GM10266 (cell line): Measurements from ENCODE around the gene ACVRL1.

Experiments used
- DNase-seq: peaks from one replicate; pipeline ENCODE4 v3.0.0; 2012; ENCODE audit errors: extremely low spot score
- TF ChIP-seq, protein P1 (sequence below): IDR thresholded peaks from 2 replicates; pipeline ENCODE4 v1.5.1; 2012; ENCODE audit warnings: mild to moderate bottlenecking, low read depth; ENCODE audit not compliant: control insufficient read depth, insufficient read depth; ENCODE audit errors: missing control alignments

The ACVRL1 gene

DNA sequence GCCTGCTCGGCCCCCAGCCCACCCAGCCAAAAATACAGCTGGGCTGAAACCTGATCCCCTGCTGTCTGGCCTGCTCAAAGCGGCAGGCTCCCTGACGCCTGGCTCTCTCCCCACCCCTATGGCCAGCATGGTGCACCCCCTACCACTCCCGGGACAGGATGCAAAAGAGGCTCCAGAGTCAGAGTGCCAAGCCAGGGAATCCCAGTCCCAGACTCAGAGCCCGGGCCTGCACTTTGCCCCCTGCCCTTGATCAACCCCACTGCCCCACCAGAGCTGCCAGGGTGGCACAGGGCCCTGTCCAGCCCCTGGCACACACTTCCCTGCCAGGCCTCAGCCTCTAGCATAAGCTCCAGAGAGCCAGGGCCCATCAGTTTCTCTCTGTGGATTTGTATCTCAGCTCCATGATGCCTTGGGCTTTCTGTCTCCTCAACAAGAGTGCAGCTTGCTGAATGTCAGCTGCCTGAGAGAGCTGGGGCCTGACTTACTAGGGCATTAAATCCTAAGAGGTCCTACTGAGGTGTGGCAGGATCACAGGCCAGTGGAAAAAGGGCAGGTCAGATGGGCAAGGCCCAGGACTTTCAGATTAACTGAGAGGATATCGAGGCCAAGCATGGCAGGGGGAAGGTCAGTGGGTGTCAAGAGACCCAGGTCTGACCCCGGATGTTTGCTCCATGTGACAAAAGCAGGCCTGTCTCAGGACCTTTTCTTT, 13.9 kb downstream of the ACVRL1 start:
- no peak for DNase-seq
- TF ChIP-seq, protein P1, sequence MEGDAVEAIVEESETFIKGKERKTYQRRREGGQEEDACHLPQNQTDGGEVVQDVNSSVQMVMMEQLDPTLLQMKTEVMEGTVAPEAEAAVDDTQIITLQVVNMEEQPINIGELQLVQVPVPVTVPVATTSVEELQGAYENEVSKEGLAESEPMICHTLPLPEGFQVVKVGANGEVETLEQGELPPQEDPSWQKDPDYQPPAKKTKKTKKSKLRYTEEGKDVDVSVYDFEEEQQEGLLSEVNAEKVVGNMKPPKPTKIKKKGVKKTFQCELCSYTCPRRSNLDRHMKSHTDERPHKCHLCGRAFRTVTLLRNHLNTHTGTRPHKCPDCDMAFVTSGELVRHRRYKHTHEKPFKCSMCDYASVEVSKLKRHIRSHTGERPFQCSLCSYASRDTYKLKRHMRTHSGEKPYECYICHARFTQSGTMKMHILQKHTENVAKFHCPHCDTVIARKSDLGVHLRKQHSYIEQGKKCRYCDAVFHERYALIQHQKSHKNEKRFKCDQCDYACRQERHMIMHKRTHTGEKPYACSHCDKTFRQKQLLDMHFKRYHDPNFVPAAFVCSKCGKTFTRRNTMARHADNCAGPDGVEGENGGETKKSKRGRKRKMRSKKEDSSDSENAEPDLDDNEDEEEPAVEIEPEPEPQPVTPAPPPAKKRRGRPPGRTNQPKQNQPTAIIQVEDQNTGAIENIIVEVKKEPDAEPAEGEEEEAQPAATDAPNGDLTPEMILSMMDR: no peak

DNA sequence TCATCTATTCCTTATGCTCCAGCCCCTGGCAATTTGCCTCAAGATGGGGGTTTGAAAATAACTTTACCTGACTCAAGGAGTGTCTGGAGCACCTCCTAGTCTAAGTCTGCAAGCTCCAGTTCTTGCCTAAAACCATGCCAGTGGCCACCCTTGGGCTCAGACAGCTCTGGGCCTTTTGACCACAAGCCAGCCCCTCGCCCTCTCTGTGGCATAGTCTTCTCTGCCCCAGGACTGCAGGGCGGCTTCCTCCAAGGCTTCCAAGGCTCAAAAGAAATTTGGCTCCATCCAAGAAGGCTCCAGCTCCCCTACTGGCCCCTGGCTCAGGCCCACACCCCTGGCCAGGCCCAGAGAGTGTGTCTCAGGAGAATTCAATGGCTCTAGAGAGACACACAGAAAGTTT, 14.8 kb downstream of the ACVRL1 start:
- TF ChIP-seq, protein P1: no peak
- DNase-seq: no peak

DNA sequence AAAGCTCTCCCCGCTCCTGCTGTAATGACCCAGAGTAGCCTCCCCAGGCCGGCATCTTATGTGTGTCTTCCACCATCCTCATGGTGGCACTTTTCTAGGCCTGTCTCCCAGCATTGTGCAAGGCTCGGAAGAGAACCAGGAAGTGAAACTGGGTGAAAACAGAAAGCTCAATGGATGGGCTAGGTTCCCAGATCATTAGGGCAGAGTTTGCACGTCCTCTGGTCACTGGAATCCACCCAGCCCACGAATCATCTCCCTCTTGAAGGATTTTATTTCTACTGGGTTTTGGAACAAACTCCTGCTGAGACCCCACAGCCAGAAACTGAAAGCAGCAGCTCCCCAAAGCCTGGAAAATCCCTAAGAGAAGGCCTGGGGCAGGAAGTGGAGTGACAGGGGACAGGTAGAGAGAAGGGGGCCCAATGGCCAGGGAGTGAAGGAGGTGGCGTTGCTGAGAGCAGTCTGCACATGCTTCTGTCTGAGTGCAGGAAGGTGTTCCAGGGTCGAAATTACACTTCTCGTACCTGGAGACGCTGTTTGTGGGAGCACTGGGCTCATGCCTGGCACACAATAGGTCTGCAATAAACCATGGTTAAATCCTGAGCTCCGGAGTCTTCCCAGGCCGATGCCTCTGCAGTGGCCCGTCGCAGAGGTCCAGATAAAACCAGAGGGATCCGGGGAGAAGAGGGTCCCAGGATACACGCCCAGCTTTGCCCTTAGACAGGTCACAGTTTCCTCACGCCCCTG, 15.6 kb downstream of the ACVRL1 start:
- no peak for DNase-seq
- TF ChIP-seq, protein P1: no peak

DNA sequence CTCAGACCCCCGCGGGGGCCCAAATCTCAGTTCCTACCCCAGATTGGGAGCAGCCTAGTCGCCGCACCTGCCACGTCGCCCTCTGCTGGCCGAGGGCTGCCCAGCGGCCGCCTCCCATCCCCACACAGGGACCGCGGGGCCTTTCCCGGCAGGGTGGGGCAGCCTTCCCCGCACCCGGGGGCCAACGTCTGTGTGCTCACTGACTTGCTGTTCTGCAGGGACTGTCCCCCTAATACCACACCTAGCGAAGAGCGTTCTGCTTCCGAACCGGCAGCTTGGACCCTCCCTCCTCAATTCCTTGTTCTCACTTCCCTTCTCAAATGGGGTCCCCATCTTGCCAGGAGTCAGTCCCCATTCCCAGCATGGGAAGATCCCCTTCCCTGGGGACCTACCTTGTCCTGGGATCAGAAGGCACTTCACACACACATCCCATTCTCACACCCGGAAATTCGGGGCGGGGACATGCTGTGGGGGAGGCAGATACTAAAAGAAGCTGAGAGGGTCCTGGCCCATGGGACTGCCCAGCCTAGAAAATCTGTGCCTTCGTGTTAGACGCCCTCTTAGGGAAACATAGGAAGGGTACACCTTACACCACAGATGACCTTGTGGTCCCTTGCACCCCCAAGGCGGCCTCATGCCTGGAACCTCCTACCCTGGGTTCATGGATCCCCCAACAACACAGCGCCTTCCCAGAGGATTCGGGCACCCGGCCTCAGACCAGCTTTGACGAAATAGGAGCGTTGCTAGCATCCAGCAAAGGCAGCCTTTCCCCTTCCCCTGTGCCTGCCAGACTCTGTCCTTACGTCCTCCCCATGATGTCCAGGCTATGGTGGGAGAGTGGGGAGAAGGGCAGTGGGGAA, 16.4 kb downstream of the ACVRL1 start:
- peak; percentile 68 for DNase-seq
- TF ChIP-seq, protein P1: peak; percentile 86

DNA sequence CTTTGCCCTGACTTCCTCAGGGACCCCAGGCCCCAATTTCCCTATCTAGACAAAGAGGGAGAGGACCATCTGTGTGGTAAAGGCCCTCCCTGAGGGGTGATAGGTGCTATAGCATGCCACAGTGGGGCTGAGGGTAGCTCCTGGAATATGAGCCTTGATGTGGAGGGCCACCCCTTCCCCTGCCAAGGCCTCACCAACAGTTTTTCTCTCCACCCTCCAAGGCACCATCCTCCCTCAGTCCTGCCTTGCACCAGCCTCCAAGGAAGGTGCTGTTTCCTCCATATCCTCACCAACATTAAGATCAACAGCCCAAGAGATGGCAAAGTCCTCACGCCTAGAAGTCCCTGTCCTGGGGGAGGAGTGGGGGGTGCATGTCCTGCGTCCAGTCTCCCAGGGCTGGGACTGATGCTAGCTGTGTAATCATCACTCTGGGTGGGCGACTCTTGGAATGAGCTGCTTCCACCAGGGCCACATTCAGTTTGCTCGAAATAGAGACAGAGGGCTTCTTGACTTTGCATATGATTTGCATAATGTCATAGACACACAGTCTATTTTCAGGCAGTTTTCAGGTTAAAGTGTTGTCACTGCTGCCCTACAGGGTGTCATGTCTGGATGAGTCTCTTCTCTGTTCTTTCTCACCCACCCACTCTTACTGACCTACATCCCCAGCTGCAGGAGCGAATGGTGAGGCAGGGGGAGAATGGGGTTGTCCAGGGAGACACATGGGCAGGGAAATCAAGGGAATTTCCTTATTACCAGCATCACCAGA, 17.4 kb downstream of the ACVRL1 start:
- peak; percentile 53 for DNase-seq
- TF ChIP-seq, protein P1: no peak

DNA sequence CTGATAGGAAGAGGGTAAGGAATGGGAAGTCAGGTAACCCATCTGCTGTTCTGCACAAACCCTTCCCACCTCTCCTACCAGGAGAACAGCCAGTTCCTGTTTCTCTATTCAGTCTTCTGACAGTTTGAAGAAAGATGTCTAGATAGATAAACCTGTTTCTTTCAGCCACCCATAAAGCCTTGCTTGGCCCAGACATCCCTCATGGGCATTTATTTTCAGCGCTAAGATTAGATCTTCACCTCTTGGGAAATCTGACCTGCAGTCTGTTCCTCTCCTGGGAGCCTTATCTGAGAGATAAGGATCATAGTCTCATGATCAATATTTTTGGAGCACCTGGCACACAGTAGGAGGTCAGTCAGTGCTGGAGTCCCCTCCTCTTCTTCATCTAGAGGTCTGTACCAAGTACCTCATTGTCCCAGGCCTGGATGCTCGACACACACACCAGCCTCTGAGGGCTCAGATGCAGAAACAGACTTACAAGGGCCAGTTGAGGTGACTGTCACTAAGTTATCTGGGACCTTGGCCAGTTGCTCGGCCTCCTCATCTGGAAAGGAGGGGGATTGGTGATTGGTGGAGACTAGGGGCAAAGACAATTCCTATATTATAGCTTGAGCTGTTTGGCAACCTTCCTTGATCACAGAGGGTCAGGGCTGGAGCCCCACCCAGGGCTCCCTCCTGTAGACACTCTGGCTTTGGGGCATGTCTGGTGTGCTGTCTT, 18.2 kb downstream of the ACVRL1 start:
- no peak for DNase-seq
- TF ChIP-seq, protein P1: no peak
